PC-3 (cell line): ENCODE measurements around the gene ACTRT3. TPM values are rescaled to one million over a fixed set of nuclear protein-coding genes. Genes with fewer than 3 reads are reported as not detected.

ENCODE experiments used
- ATAC-seq: fragments of 200-7000 bp; cut with Tn5 transposase; 2 replicates; pipeline ENCODE4 v1.9.1; 2020; ENCODE audit warnings: mild to moderate bottlenecking, moderate library complexity
- BruUV-seq: library from RNA; stranded (reverse); fragments of 400-500 nt; replicated peaks from 2 replicates; lab custom pipeline; 2021; lab: Mats Ljungman, UMichigan
- CTCF ChIA-PET: fragments of 300-600 bp; sonication (Branson Sonifier 250); formaldehyde crosslinking; loops from one replicate; lab custom pipeline; 2022; ENCODE audit warnings: antibody characterized with exemption; lab: Charles Lee
- POLR2A ChIA-PET: fragments of 300-600 bp; sonication (Branson Sonifier 250); formaldehyde crosslinking; loops from one replicate; lab custom pipeline; 2022; ENCODE audit warnings: antibody characterized with exemption; ENCODE audit not compliant: unreplicated experiment; lab: Charles Lee
- DNase-seq: peaks from one replicate; pipeline ENCODE4 v3.0.0-alpha.2; 2015
- H2AFZ ChIP-seq: fragments of 300-600 bp; sonication (generic); 2 replicates; pipeline ENCODE4 v1.6.0; 2016; ENCODE audit warnings: antibody characterized with exemption, low read length
- H3F3A ChIP-seq: fragments of 300-600 bp; sonication (generic); one replicate; pipeline ENCODE4 v1.6.0; 2017; ENCODE audit warnings: antibody characterized with exemption, low read length, control low read depth, mild to moderate bottlenecking; ENCODE audit not compliant: unreplicated experiment
- H3K27ac ChIP-seq: fragments of 300-600 bp; sonication (generic); 2 replicates; pipeline ENCODE4 v1.5.1; 2016; ENCODE audit warnings: mild to moderate bottlenecking, low read length
- H3K27me3 ChIP-seq: fragments of 300-600 bp; sonication (generic); 2 replicates; pipeline ENCODE4 v1.6.1; 2016; ENCODE audit warnings: low read length, mixed read lengths
- H3K36me3 ChIP-seq: fragments of 300-600 bp; sonication (generic); 2 replicates; pipeline ENCODE4 v1.6.1; 2016; ENCODE audit warnings: low read depth, mixed run types, low read length, mixed read lengths
- H3K4me1 ChIP-seq: fragments of 300-600 bp; sonication (generic); 2 replicates; pipeline ENCODE4 v1.5.1; 2016; ENCODE audit warnings: low read length; ENCODE audit not compliant: insufficient read depth
- H3K4me2 ChIP-seq: fragments of 300-600 bp; sonication (generic); 2 replicates; pipeline ENCODE4 v1.6.0; 2016; ENCODE audit warnings: low read length
- H3K4me3 ChIP-seq: fragments of 300-600 bp; sonication (generic); 2 replicates; pipeline ENCODE4 v1.5.1; 2016; ENCODE audit warnings: mild to moderate bottlenecking, low read length, mixed read lengths
- H3K79me2 ChIP-seq: fragments of 300-600 bp; sonication (generic); 2 replicates; pipeline ENCODE4 v1.6.1; 2017; ENCODE audit warnings: low read length, mixed read lengths
- H3K9ac ChIP-seq: fragments of 300-600 bp; sonication (generic); 2 replicates; pipeline ENCODE4 v1.6.0; 2016; ENCODE audit warnings: mild to moderate bottlenecking, low read length
- H3K9me2 ChIP-seq: fragments of 300-600 bp; sonication (generic); replicated peaks from 2 replicates; pipeline ENCODE4 v1.6.1; 2016; ENCODE audit warnings: mixed run types, low read length, mixed read lengths
- H3K9me3 ChIP-seq: fragments of 300-600 bp; sonication (generic); 2 replicates; pipeline ENCODE4 v1.6.1; 2016; ENCODE audit warnings: low read length, mixed read lengths
- H4K20me1 ChIP-seq: fragments of 300-600 bp; sonication (generic); 2 replicates; pipeline ENCODE4 v1.6.1; 2016; ENCODE audit warnings: low read length, mixed read lengths
- EZH2 ChIP-seq: fragments of 300-600 bp; sonication (generic); IDR thresholded peaks from one replicate; pipeline ENCODE4 v1.6.1; 2017; ENCODE audit warnings: antibody characterized with exemption, mild to moderate bottlenecking, low read length; ENCODE audit not compliant: unreplicated experiment
- EZH2phosphoT487 ChIP-seq: fragments of 300-600 bp; sonication (generic); IDR thresholded peaks from 2 replicates; pipeline ENCODE4 v1.6.1; 2018; ENCODE audit warnings: mild to moderate bottlenecking, antibody characterized with exemption, low read length, borderline replicate concordance
- intact Hi-C: fragments of 100-400 bp; cut with micrococcal nuclease; formaldehyde crosslinking; loops from 2 replicates; pipeline ENCODE4 v1.9.0; 2023
- total RNA-seq: library from RNA; depleted of rRNA; stranded (reverse); fragments of >200 nt; gene quantifications from 2 replicates; pipeline ENCODE4 v1.2.3, GENCODE V29; 2014
- TF ChIP-seq, protein P1 (sequence below): fragments of 300-600 bp; sonication (generic); conservative IDR thresholded peaks from 2 replicates; pipeline ENCODE4 v1.5.1; 2017; ENCODE audit warnings: antibody characterized with exemption, low read depth, mild to moderate bottlenecking, low read length

ACTRT3 gene
- total RNA-seq, 1 experiment from 2014 or later, result 2.6 TPM

DNA sequence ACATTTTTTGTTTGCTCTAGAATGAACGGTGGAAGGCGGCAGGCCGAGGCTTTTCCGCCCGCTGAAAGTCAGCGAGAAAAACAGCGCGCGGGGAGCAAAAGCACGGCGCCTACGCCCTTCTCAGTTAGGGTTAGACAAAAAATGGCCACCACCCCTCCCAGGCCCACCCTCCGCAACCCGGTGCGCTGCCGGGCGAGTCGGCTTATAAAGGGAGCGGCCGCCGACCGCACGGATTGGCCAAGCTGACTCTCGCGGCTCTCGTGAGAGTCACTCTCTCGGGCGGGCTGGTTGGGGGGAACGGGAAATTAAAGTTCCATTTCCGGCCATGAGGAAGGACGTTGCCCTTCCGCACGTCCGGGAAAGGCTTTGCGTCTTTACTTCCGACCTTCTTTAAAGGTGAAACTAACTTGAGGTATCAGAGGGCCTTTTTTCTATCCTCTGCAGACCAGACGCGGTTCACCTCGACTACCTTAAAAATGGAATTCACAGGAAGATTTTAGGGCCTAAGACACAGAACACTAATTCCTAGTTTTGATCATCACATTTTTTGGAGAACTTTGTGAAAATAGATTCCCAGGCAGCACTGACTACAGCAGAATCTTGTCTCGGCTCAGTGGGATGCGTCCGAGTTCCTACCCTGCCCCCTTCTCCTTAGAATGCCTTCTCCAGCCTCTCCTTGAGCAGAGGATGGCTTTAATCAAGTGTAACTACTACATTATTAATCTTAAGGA, 4.3 kb downstream of the ACTRT3 start, which contains the start of gene TERC:
Gene TERC, minus strand, starts transcription at position 179 of the 731 bp plus-strand sequence.
- peak within 1 kb of the TSS; percentile 81 for H3K4me3 ChIP-seq
- H3K27ac ChIP-seq, result peak within 1 kb of the TSS; percentile 82
- no peaks in the 10 kb centered on the region for H4K20me1 ChIP-seq
- peaks cover 6% of the 10 kb centered on the region for H3F3A ChIP-seq
- no peaks in the 10 kb centered on the region for H3K79me2 ChIP-seq
- H3K9me2 ChIP-seq, result no peaks in the 10 kb centered on the region
- no peaks in the 10 kb centered on the region for H3K36me3 ChIP-seq
- peak within 1 kb of the TSS; percentile 96 for H2AFZ ChIP-seq
- DNase-seq, result peak; percentile 97
- peaks cover 5% of the 10 kb centered on the region for H3K4me1 ChIP-seq
- BruUV-seq, result TSS peak; percentile 92
- H3K4me2 ChIP-seq, result peak within 1 kb of the TSS; percentile 87
- H3K27me3 ChIP-seq, result no peaks in the 10 kb centered on the region
- POLR2A ChIA-PET, result interaction anchor here (0.5 to 0.6 kb wide), 3 partner anchors 21 to 1903 kb away, joined by 3 to 7 read pairs (median 5); no protein-coding TSS in a partner anchor
- intact Hi-C loops, result loop anchor here (1.0 to 10.0 kb wide), 4 partner anchors 97 to 1050 kb away; partner anchors contain the start of genes PHC3 and SEC62
- peak within 1 kb of the TSS; percentile 99 for H3K9ac ChIP-seq
- ATAC-seq, result peak; percentile 85
- H3K9me3 ChIP-seq, result no peaks in the 10 kb centered on the region
- TF ChIP-seq EZH2phosphoT487, result no peak
- CTCF ChIA-PET, result no interaction called here

DNA sequence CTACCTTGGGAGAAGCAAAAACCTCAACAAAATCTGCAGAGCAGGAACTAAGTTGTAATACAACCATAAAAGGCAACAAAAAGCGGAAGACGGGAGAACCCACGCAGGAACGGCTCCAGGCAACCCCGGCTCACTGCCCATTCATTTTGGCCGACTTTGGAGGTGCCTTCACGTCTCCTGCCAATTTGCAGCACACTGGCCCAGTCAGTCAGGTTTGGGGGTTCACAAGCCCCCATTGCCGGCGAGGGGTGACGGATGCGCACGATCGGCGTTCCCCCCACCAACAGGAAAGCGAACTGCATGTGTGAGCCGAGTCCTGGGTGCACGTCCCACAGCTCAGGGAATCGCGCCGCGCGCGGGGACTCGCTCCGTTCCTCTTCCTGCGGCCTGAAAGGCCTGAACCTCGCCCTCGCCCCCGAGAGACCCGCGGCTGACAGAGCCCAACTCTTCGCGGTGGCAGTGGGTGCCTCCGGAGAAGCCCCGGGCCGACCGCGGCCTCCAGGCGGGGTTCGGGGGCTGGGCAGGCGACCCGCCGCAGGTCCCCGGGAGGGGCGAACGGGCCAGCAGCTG, 5.0 kb downstream of the ACTRT3 start:
- TSS peak; percentile 89 for BruUV-seq
- Histone ChIP-seq H3K4me1 (peaks cover 11% of the 10 kb centered on the region), H3K27me3 (no peaks in the 10 kb centered on the region), H3K4me3 (peak overlapping the region; percentile 81), H2AFZ (peak overlapping the region; percentile 96), H3K9ac (peak overlapping the region; percentile 99), H3F3A (peaks cover 6% of the 10 kb centered on the region), H3K9me2 (no peaks in the 10 kb centered on the region), H4K20me1 (no peaks in the 10 kb centered on the region), H3K79me2 (no peaks in the 10 kb centered on the region), H3K4me2 (peak overlapping the region; percentile 87), H3K9me3 (no peaks in the 10 kb centered on the region), H3K27ac (peak overlapping the region; percentile 82), H3K36me3 (no peaks in the 10 kb centered on the region)
- POLR2A ChIA-PET, result interaction anchor here (0.6 kb wide), 1 partner anchor 109 kb away, joined by 3 read pairs; no protein-coding TSS in a partner anchor
- peak; percentile 30 for DNase-seq
- peak; percentile 27 for ATAC-seq
- TF ChIP-seq EZH2 (no peak), EZH2phosphoT487 (no peak)
- TF ChIP-seq, protein P1, sequence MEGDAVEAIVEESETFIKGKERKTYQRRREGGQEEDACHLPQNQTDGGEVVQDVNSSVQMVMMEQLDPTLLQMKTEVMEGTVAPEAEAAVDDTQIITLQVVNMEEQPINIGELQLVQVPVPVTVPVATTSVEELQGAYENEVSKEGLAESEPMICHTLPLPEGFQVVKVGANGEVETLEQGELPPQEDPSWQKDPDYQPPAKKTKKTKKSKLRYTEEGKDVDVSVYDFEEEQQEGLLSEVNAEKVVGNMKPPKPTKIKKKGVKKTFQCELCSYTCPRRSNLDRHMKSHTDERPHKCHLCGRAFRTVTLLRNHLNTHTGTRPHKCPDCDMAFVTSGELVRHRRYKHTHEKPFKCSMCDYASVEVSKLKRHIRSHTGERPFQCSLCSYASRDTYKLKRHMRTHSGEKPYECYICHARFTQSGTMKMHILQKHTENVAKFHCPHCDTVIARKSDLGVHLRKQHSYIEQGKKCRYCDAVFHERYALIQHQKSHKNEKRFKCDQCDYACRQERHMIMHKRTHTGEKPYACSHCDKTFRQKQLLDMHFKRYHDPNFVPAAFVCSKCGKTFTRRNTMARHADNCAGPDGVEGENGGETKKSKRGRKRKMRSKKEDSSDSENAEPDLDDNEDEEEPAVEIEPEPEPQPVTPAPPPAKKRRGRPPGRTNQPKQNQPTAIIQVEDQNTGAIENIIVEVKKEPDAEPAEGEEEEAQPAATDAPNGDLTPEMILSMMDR, result no peak
- intact Hi-C loops, result loop anchor here (2.0 to 10.0 kb wide), 3 partner anchors 98 to 1050 kb away; partner anchors contain the start of gene SEC62
- CTCF ChIA-PET, result no interaction called here

DNA sequence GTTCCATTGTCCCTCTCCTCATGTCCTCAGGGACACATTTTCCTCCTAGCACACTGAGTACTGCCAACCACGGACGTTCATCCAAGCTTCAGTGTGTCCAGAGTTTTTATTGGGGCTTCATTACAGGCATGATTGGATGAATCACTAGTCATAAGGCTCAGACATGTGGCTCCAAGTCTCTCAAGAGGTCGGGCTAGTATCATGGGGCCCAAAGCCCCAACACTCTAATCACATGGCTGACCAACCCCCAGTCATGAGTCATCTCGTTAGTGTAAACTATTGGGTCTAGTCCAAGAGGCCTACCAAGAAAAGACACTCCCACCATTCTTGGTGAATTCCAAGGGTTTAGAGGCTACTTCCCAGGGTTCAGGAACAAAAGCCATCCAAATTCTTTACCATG, 8.9 kb downstream of the ACTRT3 start:
- no peaks in the 10 kb centered on the region for H3K9me2 ChIP-seq
- H3K4me3 ChIP-seq, result no peak overlapping the region
- H3K27me3 ChIP-seq, result no peaks in the 10 kb centered on the region
- H3K4me1 ChIP-seq, result peaks cover 23% of the 10 kb centered on the region
- H2AFZ ChIP-seq, result no peak overlapping the region
- H4K20me1 ChIP-seq, result no peaks in the 10 kb centered on the region
- POLR2A ChIA-PET, result no interaction called here
- H3K79me2 ChIP-seq, result no peaks in the 10 kb centered on the region
- DNase-seq (peak; percentile 43), ATAC-seq (no peak)
- H3K27ac ChIP-seq, result peak overlapping the region; percentile 55; the same call in 1 of the 2 replicates
- H3K9me3 ChIP-seq, result no peaks in the 10 kb centered on the region
- CTCF ChIA-PET, result no interaction called here
- intact Hi-C loops, result loop anchor here (5.0 to 10.0 kb wide), 2 partner anchors 102 to 1054 kb away; no protein-coding TSS in a partner anchor
- no TSS peak for BruUV-seq
- no peak for TF ChIP-seq EZH2
- H3K4me2 ChIP-seq, result no peak overlapping the region
- no peak overlapping the region for H3K9ac ChIP-seq
- no peaks in the 10 kb centered on the region for H3K36me3 ChIP-seq
- no peaks in the 10 kb centered on the region for H3F3A ChIP-seq
